Sigmoid colon (tissue), 7 donors: ENCODE data around the gene FLNA. TPM values are rescaled to one million over a fixed set of nuclear protein-coding genes. Genes with fewer than 3 reads are reported as not detected.

Source experiments
- DNase-seq: peaks from one replicate; pipeline ENCODE4 v3.0.0-alpha.2; 2019
- H3K27ac ChIP-seq, 4 donors: fragments of 200-600 bp; sonication (generic); one replicate each; pipeline ENCODE4 v1.5.1; 2016 to 2019; ENCODE audit warnings: mild to moderate bottlenecking in 1 of 4
- H3K27me3 ChIP-seq, 3 donors: fragments of 200-600 bp; sonication (generic); one replicate each; pipeline ENCODE4 v1.5.1; 2019; ENCODE audit warnings: mild to moderate bottlenecking in 1 of 3
- H3K36me3 ChIP-seq, 4 donors: fragments of 200-600 bp; sonication (generic); one replicate each; pipeline ENCODE4 v1.5.1; 2016 to 2019
- H3K4me1 ChIP-seq, 4 donors: fragments of 200-600 bp; sonication (generic); one replicate each; pipeline ENCODE4 v1.5.1; 2017 to 2019
- H3K4me3 ChIP-seq, 4 donors: fragments of 200-600 bp; sonication (generic); one replicate each; pipeline ENCODE4 v1.5.1; 2017 to 2019; ENCODE audit warnings: mild to moderate bottlenecking in 2 of 4, moderate library complexity in 1 of 4
- H3K9me3 ChIP-seq, 4 donors: fragments of 200-600 bp in 3 of 4; sonication (generic) in 3 of 4; one replicate each; pipeline versions ENCODE4 v1.5.1 to v1.6.1; 2013 to 2019
- CTCF ChIP-seq, 4 experiments: fragments of 450-650 bp in 3 of 4; fragments of 200-600 bp in 1 of 4; IDR thresholded peaks; one replicate each; pipeline ENCODE4 v1.5.1; 2016 to 2019; ENCODE audit warnings: antibody characterized with exemption in 4 of 4, mild to moderate bottlenecking in 3 of 4, moderate library complexity in 2 of 4
- EP300 ChIP-seq, 4 donors: sonication (generic); formaldehyde crosslinking; IDR thresholded peaks; one replicate each; pipeline ENCODE4 v1.6.1; 2017; ENCODE audit warnings: antibody characterized with exemption in 4 of 4
- POLR2A ChIP-seq, 2 donors: fragments of 450-650 bp; IDR thresholded peaks; one replicate each; pipeline ENCODE4 v1.6.1; 2016; ENCODE audit warnings: antibody characterized with exemption in 2 of 2, mild to moderate bottlenecking in 2 of 2, moderate library complexity in 2 of 2
- POLR2AphosphoS5 ChIP-seq, 4 donors: sonication (generic); formaldehyde crosslinking; IDR thresholded peaks; one replicate each; pipeline ENCODE4 v1.6.1; 2017; ENCODE audit warnings: antibody characterized with exemption in 4 of 4
- WGBS, 2 donors: extraction: QIAGEN DNeasy Blood & Tissue Kit; methylation state at CpG; one replicate each; pipeline ENCODE4 v1.1.7; 2013; 5-methylcytosine and 5-hydroxymethylcytosine counted together
- intact Hi-C: fragments of 100-400 bp; cut with DNase I; formaldehyde crosslinking; loops from one replicate; pipeline ENCODE4 v1.15.1; 2023
- polyA plus RNA-seq, 3 donors: library from polyadenylated mRNA; stranded (reverse); fragments of 200-250 nt; gene quantifications; one replicate each; pipeline ENCODE4 v1.2.3, GENCODE V29; 2013
- total RNA-seq, 4 donors: library from RNA; depleted of rRNA; stranded (reverse); fragments of >200 nt; gene quantifications; one replicate each; pipeline ENCODE4 v1.1.0, GENCODE V29; 2016
- donor health status: healthy with polysubstance abuse.
- donor health status: Bipolar disorder and iron deficiency.
- donor health status: healthy.

FLNA gene
- total and polyA plus RNA-seq, 7 donors: 27.0 to 9,435 (median 2,494) TPM

- Histone ChIP-seq H3K36me3 (no peaks in the 10 kb centered on the region), H3K9me3 (no peaks in the 10 kb centered on the region), H3K4me1 (peaks cover 0 to 14% (median 1%) of the 10 kb centered on the region in 4 donors), H3K27me3 (no peaks in the 10 kb centered on the region), H3K27ac (no peak overlapping the region), H3K4me3 (no peak overlapping the region)
- intact Hi-C loops: no loop called here
- no peak for TF ChIP-seq CTCF (IDR thresholded peaks at IDR 0.05)
- no peak for TF ChIP-seq POLR2A (IDR thresholded peaks at IDR 0.05)
- no peak for TF ChIP-seq POLR2AphosphoS5 (IDR thresholded peaks at IDR 0.05)
- no peak for TF ChIP-seq EP300 (IDR thresholded peaks at IDR 0.05)
- DNase-seq: no peak
- 15 to 36% methylated on average over 11 of the region's 11 CpGs for WGBS, 2 donors
These were observed 47.2 kb downstream of the FLNA start for GRCh38 chrX:154327038-154327820.

- intact Hi-C loops: no loop called here
- no peaks in the 10 kb centered on the region for H3K27me3 ChIP-seq
- no peak overlapping the region for H3K4me3 ChIP-seq
- no peaks in the 10 kb centered on the region for H3K36me3 ChIP-seq
- TF ChIP-seq CTCF (IDR thresholded peaks at IDR 0.05) (no peak), POLR2AphosphoS5 (IDR thresholded peaks at IDR 0.05) (no peak), POLR2A (IDR thresholded peaks at IDR 0.05) (no peak), EP300 (IDR thresholded peaks at IDR 0.05) (no peak)
- H3K9me3 ChIP-seq: no peaks in the 10 kb centered on the region
- H3K4me1 ChIP-seq: peaks cover 0 to 14% (median 1%) of the 10 kb centered on the region in 4 donors
- DNase-seq: no peak
- peak overlapping the region in 1 of 4 donors; percentile 14 for H3K27ac ChIP-seq
- WGBS, 2 donors: 35 to 73% methylated on average over 8 of the region's 8 CpGs
These were observed 48.9 kb downstream of the FLNA start for GRCh38 chrX:154325541-154325940.

- no peak overlapping the region for H3K27ac ChIP-seq
- DNase-seq: no peak
- H3K4me1 ChIP-seq: peaks cover 0 to 14% (median 1%) of the 10 kb centered on the region in 4 donors
- no peaks in the 10 kb centered on the region for H3K9me3 ChIP-seq
- no peaks in the 10 kb centered on the region for H3K27me3 ChIP-seq
- intact Hi-C loops: no loop called here
- WGBS, 2 donors: 41 to 77% methylated on average over 7 of the region's 7 CpGs
- no peak overlapping the region for H3K4me3 ChIP-seq
- no peak for TF ChIP-seq EP300 (IDR thresholded peaks at IDR 0.05)
- no peak for TF ChIP-seq CTCF (IDR thresholded peaks at IDR 0.05)
- no peak for TF ChIP-seq POLR2A (IDR thresholded peaks at IDR 0.05)
- TF ChIP-seq POLR2AphosphoS5 (IDR thresholded peaks at IDR 0.05): no peak
- H3K36me3 ChIP-seq: no peaks in the 10 kb centered on the region
These were observed 50.9 kb downstream of the FLNA start for GRCh38 chrX:154323537-154323936.

GRCh38 chrX:154322890-154323289, 51.5 kb downstream of the FLNA start:
- Histone ChIP-seq H3K36me3 (no peaks in the 10 kb centered on the region), H3K27me3 (no peaks in the 10 kb centered on the region), H3K9me3 (no peaks in the 10 kb centered on the region), H3K4me1 (peaks cover 0 to 14% (median 1%) of the 10 kb centered on the region in 4 donors), H3K27ac (no peak overlapping the region), H3K4me3 (no peak overlapping the region)
- TF ChIP-seq CTCF (IDR thresholded peaks at IDR 0.05) (no peak), POLR2A (IDR thresholded peaks at IDR 0.05) (no peak), EP300 (IDR thresholded peaks at IDR 0.05) (no peak), POLR2AphosphoS5 (IDR thresholded peaks at IDR 0.05) (no peak)
- DNase-seq: no peak
- intact Hi-C loops: no loop called here
- 81 to 86% methylated on average over 10 of the region's 10 CpGs for WGBS, 2 donors
